Neural progenitor cell (in vitro differentiated cells): ENCODE results near the gene TBC1D19. TPM values are rescaled to one million over a fixed set of nuclear protein-coding genes. Genes with fewer than 3 reads are reported as not detected.

Source experiments
- DNase-seq: peaks from one replicate; pipeline ENCODE4 v3.0.0-alpha.2; 2016; ENCODE audit warnings: low spot score
- H2AFZ ChIP-seq: fragments of 200-600 bp; sonication (generic); replicated peaks from 2 replicates; pipeline ENCODE4 v1.6.1; 2016; ENCODE audit warnings: antibody characterized with exemption
- H3F3A ChIP-seq: fragments of 200-600 bp; sonication (generic); 2 replicates; pipeline ENCODE4 v1.6.1; 2016; ENCODE audit warnings: antibody characterized with exemption, low read depth
- H3K27ac ChIP-seq: fragments of 200-600 bp; sonication (generic); 2 replicates; pipeline ENCODE4 v1.5.1; 2016; ENCODE audit warnings: mild to moderate bottlenecking
- H3K27me3 ChIP-seq: fragments of 200-600 bp; sonication (generic); 2 replicates; pipeline ENCODE4 v1.6.1; 2016; ENCODE audit warnings: mild to moderate bottlenecking, moderate library complexity
- H3K36me3 ChIP-seq: fragments of 200-600 bp; sonication (generic); 2 replicates; pipeline ENCODE4 v1.5.1; 2016
- H3K4me1 ChIP-seq: fragments of 200-600 bp; sonication (generic); 2 replicates; pipeline ENCODE4 v1.6.1; 2016; ENCODE audit warnings: mixed run types
- H3K4me2 ChIP-seq: fragments of 200-600 bp; sonication (generic); 2 replicates; pipeline ENCODE4 v1.6.1; 2016
- H3K4me3 ChIP-seq: fragments of 200-600 bp; sonication (generic); 2 replicates; pipeline ENCODE4 v1.5.1; 2016
- H3K79me2 ChIP-seq: fragments of 200-600 bp; sonication (generic); 2 replicates; pipeline ENCODE4 v1.6.1; 2016; ENCODE audit warnings: low read depth
- H3K9ac ChIP-seq: fragments of 200-600 bp; sonication (generic); 2 replicates; pipeline ENCODE4 v1.6.1; 2016
- H3K9me3 ChIP-seq: fragments of 200-600 bp; sonication (generic); 2 replicates; pipeline ENCODE4 v1.5.1; 2016; ENCODE audit warnings: low read depth
- H4K20me1 ChIP-seq: fragments of 200-600 bp; sonication (generic); 2 replicates; pipeline ENCODE4 v1.6.1; 2016; ENCODE audit warnings: low read depth
- H3K27ac Mint-ChIP-seq: 3 replicates; pipeline ENCODE4 v1.8.0; 2021; ENCODE audit warnings: mixed read lengths
- H3K27me3 Mint-ChIP-seq: 2 replicates; pipeline ENCODE4 v1.8.0; 2022; ENCODE audit warnings: low read depth, mild to moderate bottlenecking, inconsistent platforms, moderate library complexity, mixed read lengths; ENCODE audit not compliant: insufficient read depth
- H3K36me3 Mint-ChIP-seq: 3 replicates; pipeline ENCODE4 v1.8.0; 2021; ENCODE audit warnings: mixed read lengths
- H3K4me1 Mint-ChIP-seq: 3 replicates; pipeline ENCODE4 v1.8.0; 2021; ENCODE audit warnings: mixed read lengths
- H3K4me3 Mint-ChIP-seq: 3 replicates; pipeline ENCODE4 v1.8.0; 2021; ENCODE audit warnings: mild to moderate bottlenecking, moderate library complexity, mixed read lengths
- H3K9me3 Mint-ChIP-seq: 3 replicates; pipeline ENCODE4 v1.8.0; 2020; ENCODE audit warnings: mixed read lengths
- EZH2 ChIP-seq: fragments of 200-600 bp; sonication (generic); IDR thresholded peaks from 2 replicates; pipeline ENCODE4 v1.6.1; 2017; ENCODE audit warnings: antibody characterized with exemption, mild to moderate bottlenecking, moderate library complexity
- EZH2phosphoT487 ChIP-seq: fragments of 200-600 bp; sonication (generic); IDR thresholded peaks from 2 replicates; pipeline ENCODE4 v1.6.1; 2017; ENCODE audit warnings: antibody characterized with exemption
- total RNA-seq: library from RNA; depleted of rRNA; stranded (reverse); fragments of >200 nt; gene quantifications from 2 replicates; pipeline ENCODE4 v1.2.3, GENCODE V29; 2015; ENCODE audit warnings: low replicate concordance
- TF ChIP-seq, protein P1 (sequence below): fragments of 200-600 bp; sonication (generic); IDR thresholded peaks from 2 replicates; pipeline ENCODE4 v1.5.1; 2017; ENCODE audit warnings: antibody characterized with exemption, mild to moderate bottlenecking

TBC1D19 gene
- total RNA-seq, 1 donor from 2014 or later: 30.7 TPM

DNA sequence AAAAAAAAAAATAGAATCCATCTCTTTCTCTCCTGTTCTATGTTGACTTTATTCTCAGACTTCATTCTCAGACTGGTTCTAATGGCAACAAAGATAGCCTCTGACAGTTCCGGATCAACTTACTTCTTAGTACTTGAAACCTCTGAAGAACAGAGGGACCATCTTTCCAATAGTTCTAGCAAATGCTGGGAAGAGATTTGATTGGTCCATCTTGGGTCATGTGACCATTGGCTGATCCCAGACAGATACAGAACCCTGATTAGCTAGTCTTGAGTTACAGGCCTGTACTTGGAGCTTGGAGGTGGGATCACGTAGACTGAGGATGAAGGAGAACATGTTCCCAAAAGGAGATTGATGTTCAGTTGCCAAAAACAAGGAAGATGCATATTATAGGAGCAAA lies 209.9 kb downstream of the TBC1D19 start:
- no peak overlapping the region for H3K4me3 Mint-ChIP-seq
- Histone ChIP-seq H3F3A (no peaks in the 10 kb centered on the region), H3K27ac (no peak overlapping the region), H3K9ac (no peak overlapping the region), H4K20me1 (no peaks in the 10 kb centered on the region), H2AFZ (no peak overlapping the region), H3K4me1 (no peaks in the 10 kb centered on the region), H3K79me2 (no peaks in the 10 kb centered on the region), H3K4me3 (no peak overlapping the region), H3K27me3 (no peaks in the 10 kb centered on the region), H3K36me3 (no peaks in the 10 kb centered on the region), H3K9me3 (no peaks in the 10 kb centered on the region), H3K4me2 (no peak overlapping the region)
- peaks cover under 1% of the 10 kb centered on the region for H3K36me3 Mint-ChIP-seq
- peaks cover 2% of the 10 kb centered on the region for H3K27me3 Mint-ChIP-seq
- DNase-seq: no peak
- H3K4me1 Mint-ChIP-seq: peaks cover under 1% of the 10 kb centered on the region
- H3K9me3 Mint-ChIP-seq: peaks cover 6% of the 10 kb centered on the region
- TF ChIP-seq EZH2phosphoT487 (no peak), EZH2 (no peak)
- TF ChIP-seq, protein P1, sequence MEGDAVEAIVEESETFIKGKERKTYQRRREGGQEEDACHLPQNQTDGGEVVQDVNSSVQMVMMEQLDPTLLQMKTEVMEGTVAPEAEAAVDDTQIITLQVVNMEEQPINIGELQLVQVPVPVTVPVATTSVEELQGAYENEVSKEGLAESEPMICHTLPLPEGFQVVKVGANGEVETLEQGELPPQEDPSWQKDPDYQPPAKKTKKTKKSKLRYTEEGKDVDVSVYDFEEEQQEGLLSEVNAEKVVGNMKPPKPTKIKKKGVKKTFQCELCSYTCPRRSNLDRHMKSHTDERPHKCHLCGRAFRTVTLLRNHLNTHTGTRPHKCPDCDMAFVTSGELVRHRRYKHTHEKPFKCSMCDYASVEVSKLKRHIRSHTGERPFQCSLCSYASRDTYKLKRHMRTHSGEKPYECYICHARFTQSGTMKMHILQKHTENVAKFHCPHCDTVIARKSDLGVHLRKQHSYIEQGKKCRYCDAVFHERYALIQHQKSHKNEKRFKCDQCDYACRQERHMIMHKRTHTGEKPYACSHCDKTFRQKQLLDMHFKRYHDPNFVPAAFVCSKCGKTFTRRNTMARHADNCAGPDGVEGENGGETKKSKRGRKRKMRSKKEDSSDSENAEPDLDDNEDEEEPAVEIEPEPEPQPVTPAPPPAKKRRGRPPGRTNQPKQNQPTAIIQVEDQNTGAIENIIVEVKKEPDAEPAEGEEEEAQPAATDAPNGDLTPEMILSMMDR: no peak
- no peak overlapping the region for H3K27ac Mint-ChIP-seq

DNA sequence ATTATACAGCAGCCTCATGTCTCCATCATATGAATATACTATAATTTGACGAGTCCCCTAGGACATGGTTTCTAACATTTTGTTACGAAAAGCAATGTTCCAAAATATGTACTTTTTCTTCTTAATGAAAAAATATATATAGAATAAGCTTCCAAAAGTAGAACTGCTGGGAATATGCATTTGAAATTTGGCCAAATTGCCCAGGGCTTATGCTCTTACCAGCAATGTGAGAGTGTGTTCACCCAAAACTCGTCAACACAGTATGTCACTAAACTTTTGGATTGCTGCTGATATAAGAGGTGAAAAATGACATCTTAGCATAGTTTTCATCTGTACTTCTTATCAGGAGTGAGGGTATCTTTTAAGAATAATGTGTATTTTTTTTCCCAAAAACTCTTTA lies 212.2 kb downstream of the TBC1D19 start:
- Histone ChIP-seq H3K9ac (no peak overlapping the region), H3K79me2 (no peaks in the 10 kb centered on the region), H3K27me3 (no peaks in the 10 kb centered on the region), H3K9me3 (no peaks in the 10 kb centered on the region), H3K4me3 (no peak overlapping the region), H3F3A (no peaks in the 10 kb centered on the region), H2AFZ (no peak overlapping the region), H3K27ac (no peak overlapping the region), H3K4me2 (no peak overlapping the region), H4K20me1 (no peaks in the 10 kb centered on the region), H3K4me1 (no peaks in the 10 kb centered on the region), H3K36me3 (no peaks in the 10 kb centered on the region)
- Mint-ChIP-seq H3K36me3 (no peaks in the 10 kb centered on the region), H3K27ac (no peak overlapping the region), H3K27me3 (peaks cover 2% of the 10 kb centered on the region), H3K4me1 (no peaks in the 10 kb centered on the region), H3K4me3 (no peak overlapping the region), H3K9me3 (peaks cover 6% of the 10 kb centered on the region)
- no peak for TF ChIP-seq EZH2
- TF ChIP-seq, protein P1: no peak
- no peak for TF ChIP-seq EZH2phosphoT487
- no peak for DNase-seq

DNA sequence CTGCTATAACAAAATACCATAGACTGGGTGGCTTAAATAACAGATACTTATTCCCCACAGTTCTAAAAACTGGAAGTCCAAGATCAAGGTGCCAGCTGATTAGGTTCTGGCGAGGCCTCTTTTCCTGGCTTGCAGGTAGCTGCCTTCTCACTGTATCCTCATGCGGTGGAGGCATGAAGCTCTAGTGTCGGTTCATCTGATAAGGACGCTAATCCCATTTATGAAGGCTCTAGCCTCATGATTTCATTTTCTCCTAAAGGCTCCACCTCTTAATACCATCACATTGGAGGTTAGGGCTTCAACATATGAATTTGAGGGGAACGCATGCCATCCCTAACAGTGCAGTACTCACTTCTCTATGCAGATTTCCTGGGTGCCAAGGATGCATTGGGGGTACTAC lies 218.9 kb downstream of the TBC1D19 start:
- no peaks in the 10 kb centered on the region for H3K27me3 ChIP-seq
- no peaks in the 10 kb centered on the region for H3K79me2 ChIP-seq
- peak overlapping the region; percentile 58 for H3K4me2 ChIP-seq
- no peak overlapping the region for H3K27ac ChIP-seq
- no peak overlapping the region for H3K4me3 Mint-ChIP-seq
- H3K9me3 ChIP-seq: no peaks in the 10 kb centered on the region
- H4K20me1 ChIP-seq: no peaks in the 10 kb centered on the region
- no peaks in the 10 kb centered on the region for H3K36me3 ChIP-seq
- peaks cover 5% of the 10 kb centered on the region for H3K27me3 Mint-ChIP-seq
- peaks cover 11% of the 10 kb centered on the region for H3K4me1 ChIP-seq
- H3K4me3 ChIP-seq: no peak overlapping the region
- TF ChIP-seq EZH2phosphoT487: no peak
- no peak for TF ChIP-seq EZH2
- TF ChIP-seq, protein P1: no peak
- H3K27ac Mint-ChIP-seq: peak overlapping the region; percentile 99
- H3K9me3 Mint-ChIP-seq: peaks cover 2% of the 10 kb centered on the region
- peaks cover 7% of the 10 kb centered on the region for H3F3A ChIP-seq
- H2AFZ ChIP-seq: no peak overlapping the region
- no peak overlapping the region for H3K9ac ChIP-seq
- DNase-seq: no peak
- peaks cover 12% of the 10 kb centered on the region for H3K4me1 Mint-ChIP-seq
- no peaks in the 10 kb centered on the region for H3K36me3 Mint-ChIP-seq
